DMS79 (cell line): Measurements from ENCODE around the gene CCT6A.
"Not testable (repeated sequence)": the region's sequence is repeated elsewhere in the genome, so short reads cannot be mapped to it uniquely, and the experiment has no call there.

Experiments used
- DNase-seq: peaks from one replicate; lab custom pipeline; 2025; lab: John Stamatoyannopoulos, UW

The CCT6A gene

DNA sequence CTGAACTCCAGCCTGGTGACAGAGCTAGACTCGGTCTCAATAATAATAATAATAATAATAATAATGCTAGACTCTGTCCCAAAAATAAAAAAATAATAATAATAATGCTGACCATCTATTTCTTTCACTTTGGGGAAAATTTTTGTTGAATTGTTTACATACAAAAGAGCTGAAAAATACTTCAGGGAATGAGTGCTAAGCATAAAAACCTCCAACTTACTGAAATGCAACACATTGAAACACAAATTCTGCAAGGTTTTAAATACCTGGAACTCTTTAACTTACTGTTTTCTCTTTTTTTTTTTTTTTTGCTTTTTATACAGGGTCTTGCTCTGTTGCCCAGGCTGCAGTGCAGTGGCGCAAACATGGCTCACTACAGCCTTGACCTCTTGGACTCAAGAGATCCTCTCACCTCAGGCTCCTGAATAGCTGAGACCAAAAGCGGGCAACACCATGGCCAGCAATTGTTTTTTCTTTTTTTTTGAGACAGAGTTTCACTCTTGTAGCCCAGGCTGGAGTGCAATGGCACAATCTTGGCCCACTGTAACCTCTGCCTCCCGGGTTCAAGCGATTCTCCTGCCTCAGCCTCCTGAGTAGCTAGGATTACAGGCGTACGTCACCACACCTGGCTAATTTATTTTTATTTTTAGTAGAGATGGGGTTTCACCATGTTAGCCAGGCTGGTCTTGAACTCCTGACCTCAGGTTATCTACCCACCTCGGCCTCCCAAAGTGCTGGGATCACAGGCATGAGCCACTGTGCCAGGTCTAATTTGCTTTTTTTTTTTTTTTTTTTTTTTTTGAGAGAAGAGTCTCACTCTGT is 46.8 kb downstream of the CCT6A start:
- not testable (repeated sequence) for DNase-seq

GRCh38 chr7:56099653-56100052 is 48.1 kb downstream of the CCT6A start:
- no peak for DNase-seq

GRCh38 chr7:56104138-56104537 is 52.6 kb downstream of the CCT6A start:
- DNase-seq: not testable (repeated sequence)

GRCh38 chr7:56105508-56105907 is 53.9 kb downstream of the CCT6A start:
- DNase-seq: peak; percentile 14

DNA sequence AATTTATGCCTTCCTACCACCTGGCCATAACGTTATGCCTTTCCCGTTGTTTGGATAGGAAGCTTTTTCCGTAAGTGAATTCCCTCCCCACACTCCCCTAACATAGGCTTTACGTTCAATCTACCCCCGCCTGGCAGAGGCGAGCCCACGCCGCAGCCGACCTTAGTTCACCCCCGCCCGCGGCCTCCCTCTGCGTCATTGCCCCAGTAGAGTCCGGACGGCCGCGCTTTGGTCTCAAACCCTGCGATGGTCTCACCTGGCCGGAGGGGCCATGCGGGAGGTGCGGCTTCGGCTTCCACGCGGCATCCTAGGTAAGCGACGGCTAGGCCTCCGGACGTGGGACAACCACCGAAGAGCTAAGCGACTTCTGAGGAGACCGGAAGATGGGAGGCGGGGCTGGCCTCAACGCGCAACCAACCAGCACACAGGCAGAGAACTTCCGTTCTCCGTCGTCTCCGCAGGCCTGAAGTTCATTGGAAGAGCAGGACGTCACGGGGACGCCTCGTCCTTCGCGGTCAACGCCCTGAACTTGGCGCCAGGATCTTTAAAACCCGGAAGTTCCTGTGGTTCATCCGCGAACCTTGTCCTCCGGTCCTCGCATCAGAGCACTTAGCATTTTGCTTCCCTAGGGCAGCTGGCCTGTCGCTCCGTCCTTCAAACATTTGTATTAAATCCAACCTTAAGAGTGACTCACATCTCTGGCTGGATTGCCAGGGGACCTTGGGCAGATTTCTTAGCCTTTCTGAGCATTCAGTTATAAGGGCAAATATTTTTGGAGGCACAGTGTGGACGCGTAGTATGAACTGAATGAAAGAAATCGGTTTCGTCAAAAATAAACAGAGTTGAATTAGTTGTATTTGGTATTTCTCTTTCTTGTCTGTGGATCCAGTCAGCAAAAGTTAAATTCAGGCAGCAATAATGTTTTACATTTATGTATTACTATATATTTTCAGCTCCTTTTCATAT is 54.8 kb downstream of the CCT6A start, which contains the start of gene CHCHD2:
TSS of gene CHCHD2 (minus strand) at position 369 of the 966 bp plus-strand sequence. CDS start at position 306, 63 bp downstream.
- DNase-seq: peak; percentile 98

DNA sequence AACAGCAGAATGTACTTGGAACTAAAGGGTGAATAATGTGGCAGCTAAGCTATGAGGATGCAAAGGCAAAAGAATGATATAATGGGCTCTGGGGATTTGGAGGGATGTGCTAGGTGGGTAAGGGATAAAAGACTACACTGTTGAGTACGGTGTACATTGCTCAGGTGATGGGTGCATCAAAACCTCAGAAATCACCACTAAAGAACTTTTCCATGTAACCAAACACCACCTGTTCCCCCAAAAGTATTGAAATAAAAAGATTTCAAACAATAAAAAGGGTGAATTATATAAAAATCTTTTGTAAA is 56.3 kb downstream of the CCT6A start:
- no peak for DNase-seq

DNA sequence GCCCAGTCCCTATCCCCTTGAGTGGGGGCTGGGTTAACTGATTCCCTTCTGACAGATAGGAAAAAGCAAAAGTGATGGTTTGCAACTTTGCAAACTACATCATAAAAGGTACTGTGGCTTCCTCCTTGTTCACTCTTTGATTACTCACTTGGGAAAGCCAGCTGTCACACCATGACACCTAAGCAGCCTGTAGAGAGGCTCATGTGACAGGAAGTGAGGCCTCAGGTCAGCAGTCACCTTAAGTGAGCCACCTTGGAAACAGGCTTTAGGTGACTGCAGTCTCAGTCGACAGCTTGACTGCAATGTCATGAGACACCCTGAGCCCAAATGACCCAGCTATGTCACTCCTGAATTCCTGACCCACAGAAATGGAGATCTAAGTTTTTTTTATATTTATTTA is 59.0 kb downstream of the CCT6A start:
- DNase-seq: no peak

DNA sequence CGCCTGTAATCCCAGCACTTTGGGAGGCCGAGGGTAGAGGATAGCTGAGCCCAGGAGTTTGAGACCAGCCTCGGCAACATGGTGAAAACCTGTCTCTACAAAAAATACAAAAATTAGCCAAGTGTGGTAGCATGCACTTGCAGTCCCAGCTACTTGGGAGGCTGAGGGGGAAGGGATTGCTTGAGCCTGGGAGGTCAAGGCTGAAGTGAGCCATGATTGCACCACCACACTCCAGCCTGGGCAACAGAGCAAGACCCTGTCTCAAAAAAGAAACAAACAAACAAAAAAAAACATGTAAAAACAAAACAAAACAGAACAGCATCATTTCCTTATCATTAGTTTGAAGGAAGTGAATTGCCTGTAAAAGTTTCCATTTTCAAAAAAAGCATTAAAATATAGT is 60.7 kb downstream of the CCT6A start:
- not testable (repeated sequence) for DNase-seq
